SK-N-MC (cell line): ENCODE data around the gene IL3RA.

Experiments
- DNase-seq: peaks from one replicate; pipeline ENCODE4 v3.0.0-alpha.2; 2011; ENCODE audit warnings: low read depth, low spot score
- H3K27ac ChIP-seq: fragments of 200-600 bp; sonication (generic); 2 replicates; pipeline ENCODE4 v1.5.1; 2016; ENCODE audit warnings: mixed run types
- H3K36me3 ChIP-seq: fragments of 200-600 bp; sonication (generic); 2 replicates; pipeline ENCODE4 v1.6.1; 2017; ENCODE audit warnings: antibody characterized with exemption, low read length, mixed read lengths; ENCODE audit not compliant: insufficient read depth
- H3K4me3 ChIP-seq: fragments of 200-600 bp; sonication (generic); 2 replicates; pipeline ENCODE4 v1.5.1; 2016
- H3K9ac ChIP-seq: fragments of 200-600 bp; sonication (generic); 2 replicates; pipeline ENCODE4 v1.8.0; 2017; ENCODE audit warnings: mixed run types, mixed read lengths; ENCODE audit not compliant: insufficient read length
- H3K9me3 ChIP-seq: fragments of 200-600 bp; sonication (generic); 2 replicates; pipeline ENCODE4 v1.6.1; 2017; ENCODE audit warnings: low read depth, mild to moderate bottlenecking, antibody characterized with exemption, low read length, moderate library complexity, mixed read lengths
- EZH2 ChIP-seq: fragments of 200-600 bp; sonication (generic); IDR thresholded peaks from one replicate; pipeline ENCODE4 v1.6.1; 2017; ENCODE audit warnings: antibody characterized with exemption
- FOXP2 ChIP-seq: optimal IDR thresholded peaks from 2 replicates; pipeline ENCODE3; 2011; ENCODE audit warnings: mild to moderate bottlenecking, moderate library complexity; ENCODE audit not compliant: insufficient read depth; ENCODE audit errors: extremely low read length, control extremely low read depth
- POLR2AphosphoS5 ChIP-seq: IDR thresholded peaks from 2 replicates; pipeline ENCODE4 v1.6.1; 2012; ENCODE audit warnings: mild to moderate bottlenecking, low read depth, low read length, borderline replicate concordance

The IL3RA gene

GRCh38 chrX:1430451-1430850 lies 93.9 kb downstream of the IL3RA start:
- no peaks in the 10 kb centered on the region; the same call in 1 of the 2 replicates for H3K9me3 ChIP-seq
- H3K9ac ChIP-seq, result no peak overlapping the region
- no peak overlapping the region for H3K4me3 ChIP-seq
- no peak overlapping the region for H3K27ac ChIP-seq
- TF ChIP-seq FOXP2, result no peak
- no peak for TF ChIP-seq POLR2AphosphoS5
- no peak for TF ChIP-seq EZH2
- peaks cover 4% of the 10 kb centered on the region for H3K36me3 ChIP-seq
- DNase-seq, result no peak
